Neural crest cell (in vitro differentiated cells): ENCODE data around the gene RPN1. TPM values are rescaled to one million over a fixed set of nuclear protein-coding genes. Genes with fewer than 3 reads are reported as not detected.

Experiments used
- DNase-seq: peaks from one replicate; pipeline ENCODE4 v3.0.0; 2021; ENCODE audit warnings: low read depth, mixed read lengths, low spot score
- H3K27ac Mint-ChIP-seq: one replicate; pipeline ENCODE4 v1.8.0; 2021; ENCODE audit warnings: mild to moderate bottlenecking, mixed read lengths; ENCODE audit not compliant: unreplicated experiment
- H3K27me3 Mint-ChIP-seq: 2 replicates; pipeline ENCODE4 v1.8.0; 2021; ENCODE audit warnings: low read depth, mild to moderate bottlenecking, mixed read lengths
- H3K36me3 Mint-ChIP-seq: 2 replicates; pipeline ENCODE4 v1.8.0; 2021; ENCODE audit warnings: low read depth, mild to moderate bottlenecking, mixed read lengths
- H3K4me1 Mint-ChIP-seq: 2 replicates; pipeline ENCODE4 v1.8.0; 2021; ENCODE audit warnings: mixed read lengths
- H3K4me3 Mint-ChIP-seq: one replicate; pipeline ENCODE4 v1.8.0; 2021; ENCODE audit warnings: mild to moderate bottlenecking, mixed read lengths
- H3K9me3 Mint-ChIP-seq: 2 replicates; pipeline ENCODE4 v1.8.0; 2021; ENCODE audit warnings: mixed read lengths
- total RNA-seq: library from RNA; stranded (reverse); gene quantifications from 2 replicates; pipeline ENCODE4 v1.2.1, GENCODE V29; 2021
- TF ChIP-seq, protein P1 (sequence below): fragments of 200-600 bp; sonication (generic); conservative IDR thresholded peaks from 2 replicates; pipeline ENCODE4 v1.5.0; 2021; ENCODE audit warnings: antibody characterized with exemption, mild to moderate bottlenecking

RPN1 gene
- total RNA-seq, 1 donor from 2014 or later, result 166 TPM

DNA sequence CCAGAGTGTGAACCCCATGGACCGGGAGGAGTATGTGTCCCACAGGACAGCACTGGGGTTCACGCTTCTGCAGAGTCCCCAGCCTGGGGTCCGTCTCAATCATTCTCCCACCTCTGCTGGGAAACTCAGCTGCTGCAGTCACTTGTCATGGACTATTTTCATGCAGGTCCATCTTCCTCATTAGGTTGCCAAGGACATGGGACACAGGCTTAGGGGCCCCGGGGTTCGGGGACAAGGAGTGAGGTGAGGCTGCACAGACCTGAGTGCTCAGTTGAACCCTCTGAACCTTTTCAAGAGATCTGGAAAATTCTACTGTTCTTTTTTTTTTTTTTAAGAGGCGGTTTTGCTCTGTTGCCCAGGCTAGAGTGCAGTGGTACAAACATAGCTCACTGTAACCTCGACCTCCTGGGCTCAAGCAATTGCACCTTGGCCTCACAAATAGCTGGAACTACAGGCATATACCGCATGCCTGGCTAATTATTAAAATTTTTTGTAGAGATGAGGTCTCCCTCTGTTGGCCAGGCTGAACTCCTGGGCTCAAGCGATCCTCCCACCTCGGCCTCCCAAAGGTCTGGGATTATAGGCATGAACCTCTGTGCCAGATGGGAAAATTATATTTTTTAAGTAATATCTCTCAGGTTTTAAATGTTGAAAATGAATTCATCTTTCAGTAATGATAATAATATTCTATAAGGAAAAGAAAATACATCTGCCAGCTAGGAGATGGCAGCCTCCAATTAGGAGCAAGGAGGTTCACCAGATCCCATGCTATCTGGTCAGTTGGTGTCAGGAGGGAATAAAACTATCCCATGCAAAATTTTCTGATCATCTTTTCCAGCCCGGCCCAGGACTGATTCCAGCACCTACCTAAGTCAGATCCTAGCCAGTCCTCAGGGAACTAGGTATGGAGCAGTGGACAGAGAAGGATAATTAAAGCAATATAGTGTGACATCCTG, 45.2 kb downstream of the RPN1 start:
- no peaks in the 10 kb centered on the region for H3K27me3 Mint-ChIP-seq
- TF ChIP-seq, protein P1, sequence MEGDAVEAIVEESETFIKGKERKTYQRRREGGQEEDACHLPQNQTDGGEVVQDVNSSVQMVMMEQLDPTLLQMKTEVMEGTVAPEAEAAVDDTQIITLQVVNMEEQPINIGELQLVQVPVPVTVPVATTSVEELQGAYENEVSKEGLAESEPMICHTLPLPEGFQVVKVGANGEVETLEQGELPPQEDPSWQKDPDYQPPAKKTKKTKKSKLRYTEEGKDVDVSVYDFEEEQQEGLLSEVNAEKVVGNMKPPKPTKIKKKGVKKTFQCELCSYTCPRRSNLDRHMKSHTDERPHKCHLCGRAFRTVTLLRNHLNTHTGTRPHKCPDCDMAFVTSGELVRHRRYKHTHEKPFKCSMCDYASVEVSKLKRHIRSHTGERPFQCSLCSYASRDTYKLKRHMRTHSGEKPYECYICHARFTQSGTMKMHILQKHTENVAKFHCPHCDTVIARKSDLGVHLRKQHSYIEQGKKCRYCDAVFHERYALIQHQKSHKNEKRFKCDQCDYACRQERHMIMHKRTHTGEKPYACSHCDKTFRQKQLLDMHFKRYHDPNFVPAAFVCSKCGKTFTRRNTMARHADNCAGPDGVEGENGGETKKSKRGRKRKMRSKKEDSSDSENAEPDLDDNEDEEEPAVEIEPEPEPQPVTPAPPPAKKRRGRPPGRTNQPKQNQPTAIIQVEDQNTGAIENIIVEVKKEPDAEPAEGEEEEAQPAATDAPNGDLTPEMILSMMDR, result no peak
- H3K36me3 Mint-ChIP-seq, result no peaks in the 10 kb centered on the region
- H3K4me3 Mint-ChIP-seq, result no peak overlapping the region
- no peaks in the 10 kb centered on the region for H3K4me1 Mint-ChIP-seq
- H3K9me3 Mint-ChIP-seq, result no peaks in the 10 kb centered on the region
- no peak for DNase-seq
- no peak overlapping the region for H3K27ac Mint-ChIP-seq

DNA sequence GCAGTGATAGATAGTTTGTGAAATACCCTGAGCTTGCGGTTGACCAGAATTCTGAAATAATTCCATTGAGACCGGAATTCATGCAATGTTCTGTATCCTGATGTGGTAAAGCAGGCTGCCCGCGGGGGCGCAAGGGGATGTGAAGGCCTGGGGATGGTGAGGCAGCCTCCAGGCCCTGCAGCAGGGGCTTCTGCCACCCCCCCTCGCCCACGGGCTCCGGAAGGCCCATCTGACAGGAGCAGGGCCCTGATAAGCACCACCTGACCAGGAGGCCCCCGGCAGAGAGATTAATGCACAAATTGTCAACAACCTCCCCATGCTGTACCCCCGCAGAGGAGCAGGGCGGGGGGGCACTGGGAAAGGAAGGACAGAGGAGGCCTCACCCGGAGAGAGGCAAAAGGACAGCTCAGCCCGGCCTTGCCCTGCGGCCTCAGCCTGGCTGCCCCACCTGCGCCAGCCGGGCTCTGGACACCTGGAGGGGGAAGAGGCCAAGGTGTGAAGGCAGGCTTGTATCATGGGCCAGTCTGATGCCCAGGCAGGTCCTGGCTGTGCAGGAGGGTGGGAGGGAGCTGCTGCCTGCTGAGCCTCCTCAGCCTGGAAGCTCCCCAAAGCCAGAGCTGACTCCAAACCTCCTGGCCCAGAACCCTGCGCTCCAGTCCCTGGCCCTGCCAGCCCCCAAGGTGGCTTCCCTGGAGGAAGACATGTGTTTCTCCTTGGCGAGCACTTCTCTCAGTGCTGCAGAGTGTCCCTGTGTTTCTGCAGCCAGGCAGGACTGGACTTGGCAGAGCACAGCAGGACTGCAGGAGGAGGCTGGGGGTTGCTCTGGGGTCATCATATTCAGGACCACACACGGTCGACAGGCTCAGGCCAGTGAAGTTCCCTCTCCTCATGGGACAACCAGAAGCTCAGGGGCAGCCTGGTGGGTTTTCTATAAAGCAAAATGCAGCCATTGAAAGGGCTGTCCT, 46.5 kb downstream of the RPN1 start:
- no peak for DNase-seq
- Mint-ChIP-seq H3K4me1 (no peaks in the 10 kb centered on the region), H3K27ac (no peak overlapping the region), H3K27me3 (no peaks in the 10 kb centered on the region), H3K9me3 (no peaks in the 10 kb centered on the region), H3K4me3 (no peak overlapping the region), H3K36me3 (no peaks in the 10 kb centered on the region)
- TF ChIP-seq, protein P1, result no peak

DNA sequence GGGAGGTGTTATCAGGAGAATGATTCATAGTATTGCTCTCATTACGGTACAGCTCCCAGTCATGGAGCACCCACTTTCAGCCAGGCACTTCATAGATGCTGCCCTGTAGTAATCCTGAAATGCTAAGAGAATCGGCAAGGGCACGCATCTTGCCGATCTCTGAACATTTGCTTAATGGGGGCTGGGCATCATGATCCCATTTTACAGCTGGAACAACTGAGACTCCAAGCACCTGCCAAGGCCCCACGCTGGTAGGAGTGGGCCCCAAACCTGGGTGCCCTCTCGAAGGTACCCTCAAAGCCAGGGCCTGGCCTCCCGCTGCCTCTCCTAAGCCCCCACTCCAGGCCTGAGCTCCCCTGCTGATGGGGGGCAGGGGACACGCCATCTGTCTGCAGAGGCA, 47.3 kb downstream of the RPN1 start:
- Mint-ChIP-seq H3K27ac (no peak overlapping the region), H3K36me3 (no peaks in the 10 kb centered on the region), H3K4me1 (no peaks in the 10 kb centered on the region), H3K4me3 (no peak overlapping the region), H3K27me3 (no peaks in the 10 kb centered on the region), H3K9me3 (no peaks in the 10 kb centered on the region)
- DNase-seq, result no peak
- TF ChIP-seq, protein P1, result no peak

DNA sequence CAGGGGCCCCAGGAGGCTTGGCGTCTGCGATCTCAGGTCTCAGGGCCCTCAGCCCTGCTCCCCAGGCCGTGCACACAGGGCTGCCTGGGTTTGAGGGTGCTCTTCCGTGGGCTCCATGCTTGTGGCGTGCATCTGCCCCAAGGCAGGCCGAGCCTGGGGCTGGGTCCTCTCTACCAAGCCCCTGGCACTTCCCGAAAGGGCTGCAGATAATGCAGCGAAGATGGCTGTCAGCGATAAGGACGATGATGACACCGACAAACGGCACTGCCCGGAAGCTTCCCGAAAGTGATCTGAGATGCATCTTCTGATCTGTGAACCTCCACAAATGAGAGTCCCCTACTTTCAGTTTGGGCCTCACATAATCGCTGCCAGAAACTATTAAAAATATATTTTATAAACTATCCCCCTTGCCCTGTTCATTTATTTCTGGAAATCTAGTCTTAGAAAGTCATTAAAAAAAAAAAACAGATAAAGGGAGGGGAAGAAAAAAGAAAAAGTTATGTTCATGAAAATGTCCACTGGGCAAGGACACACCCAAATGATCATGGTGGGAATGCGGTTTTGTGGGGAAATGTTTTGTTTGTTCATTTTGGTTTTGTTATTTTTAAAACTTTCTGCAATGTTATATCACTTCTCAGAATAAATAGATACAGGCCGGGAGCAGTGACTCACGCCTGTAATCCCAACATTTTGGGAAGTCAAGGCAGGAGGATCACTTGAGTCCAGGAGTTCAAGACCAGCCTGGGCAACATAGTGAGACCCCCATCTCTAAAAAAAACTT, 51.5 kb downstream of the RPN1 start:
- no peaks in the 10 kb centered on the region for H3K9me3 Mint-ChIP-seq
- H3K27ac Mint-ChIP-seq, result no peak overlapping the region
- no peak for DNase-seq
- H3K4me3 Mint-ChIP-seq, result no peak overlapping the region
- TF ChIP-seq, protein P1, result no peak
- peaks cover 6% of the 10 kb centered on the region for H3K4me1 Mint-ChIP-seq
- no peaks in the 10 kb centered on the region for H3K27me3 Mint-ChIP-seq
- H3K36me3 Mint-ChIP-seq, result no peaks in the 10 kb centered on the region

DNA sequence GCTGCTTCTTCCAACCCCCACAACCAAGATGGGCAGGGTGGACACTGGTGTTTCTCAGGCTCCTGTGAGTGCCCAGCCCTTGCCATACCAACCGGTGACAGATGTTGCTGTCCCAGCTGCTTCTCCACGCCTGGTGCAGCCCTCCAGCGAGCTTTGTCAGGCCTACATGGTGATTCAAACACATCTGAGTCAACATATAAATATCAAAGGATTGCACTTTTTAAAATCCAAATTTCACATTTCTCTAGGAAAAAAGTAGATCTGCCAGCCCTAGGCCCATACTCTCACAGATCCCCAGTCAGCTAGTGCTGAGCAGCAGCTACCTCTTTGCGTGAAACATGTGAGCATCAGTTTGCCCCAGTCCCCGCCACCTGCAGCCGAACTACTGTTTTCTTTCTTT, 52.7 kb downstream of the RPN1 start:
- no peak for DNase-seq
- peaks cover 8% of the 10 kb centered on the region for H3K4me1 Mint-ChIP-seq
- H3K36me3 Mint-ChIP-seq, result no peaks in the 10 kb centered on the region
- H3K27me3 Mint-ChIP-seq, result no peaks in the 10 kb centered on the region
- TF ChIP-seq, protein P1, result no peak
- H3K27ac Mint-ChIP-seq, result no peak overlapping the region
- no peaks in the 10 kb centered on the region for H3K9me3 Mint-ChIP-seq
- H3K4me3 Mint-ChIP-seq, result no peak overlapping the region
